Measurements from ENCODE around the gene RPL14. TPM values are rescaled to one million over a fixed set of nuclear protein-coding genes. Genes with fewer than 3 reads are reported as not detected.

Gene RPL14
- total and polyA plus RNA-seq, 10 of the 15 experiments (the other 5 are each of a cell fraction or from before 2014, with no cell fraction given) = 530 to 3,008 (median 1,136) TPM

DNA sequence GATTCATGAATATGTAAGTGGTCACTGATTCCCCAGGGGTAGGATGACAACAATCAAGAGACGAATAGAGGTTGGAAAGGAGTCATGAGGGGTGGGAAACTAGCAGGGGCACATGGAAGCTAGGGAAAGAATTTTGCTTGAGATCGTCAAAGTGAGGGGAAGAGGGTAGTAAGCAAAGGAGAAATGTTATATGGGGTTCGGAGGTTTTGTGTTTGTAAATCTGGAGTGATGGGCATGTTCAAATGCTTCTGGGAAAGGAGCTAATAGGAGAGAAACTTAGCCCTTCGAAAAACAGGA lies 7.9 kb downstream of the RPL14 start (continued):
- TF ChIP-seq, protein P1, sequence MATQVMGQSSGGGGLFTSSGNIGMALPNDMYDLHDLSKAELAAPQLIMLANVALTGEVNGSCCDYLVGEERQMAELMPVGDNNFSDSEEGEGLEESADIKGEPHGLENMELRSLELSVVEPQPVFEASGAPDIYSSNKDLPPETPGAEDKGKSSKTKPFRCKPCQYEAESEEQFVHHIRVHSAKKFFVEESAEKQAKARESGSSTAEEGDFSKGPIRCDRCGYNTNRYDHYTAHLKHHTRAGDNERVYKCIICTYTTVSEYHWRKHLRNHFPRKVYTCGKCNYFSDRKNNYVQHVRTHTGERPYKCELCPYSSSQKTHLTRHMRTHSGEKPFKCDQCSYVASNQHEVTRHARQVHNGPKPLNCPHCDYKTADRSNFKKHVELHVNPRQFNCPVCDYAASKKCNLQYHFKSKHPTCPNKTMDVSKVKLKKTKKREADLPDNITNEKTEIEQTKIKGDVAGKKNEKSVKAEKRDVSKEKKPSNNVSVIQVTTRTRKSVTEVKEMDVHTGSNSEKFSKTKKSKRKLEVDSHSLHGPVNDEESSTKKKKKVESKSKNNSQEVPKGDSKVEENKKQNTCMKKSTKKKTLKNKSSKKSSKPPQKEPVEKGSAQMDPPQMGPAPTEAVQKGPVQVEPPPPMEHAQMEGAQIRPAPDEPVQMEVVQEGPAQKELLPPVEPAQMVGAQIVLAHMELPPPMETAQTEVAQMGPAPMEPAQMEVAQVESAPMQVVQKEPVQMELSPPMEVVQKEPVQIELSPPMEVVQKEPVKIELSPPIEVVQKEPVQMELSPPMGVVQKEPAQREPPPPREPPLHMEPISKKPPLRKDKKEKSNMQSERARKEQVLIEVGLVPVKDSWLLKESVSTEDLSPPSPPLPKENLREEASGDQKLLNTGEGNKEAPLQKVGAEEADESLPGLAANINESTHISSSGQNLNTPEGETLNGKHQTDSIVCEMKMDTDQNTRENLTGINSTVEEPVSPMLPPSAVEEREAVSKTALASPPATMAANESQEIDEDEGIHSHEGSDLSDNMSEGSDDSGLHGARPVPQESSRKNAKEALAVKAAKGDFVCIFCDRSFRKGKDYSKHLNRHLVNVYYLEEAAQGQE (IDR thresholded peaks at IDR 0.05; ENCODE audit: low read depth, low read length) = no peak
- TF ChIP-seq TCF3 (IDR thresholded peaks at IDR 0.05; ENCODE audit: borderline replicate concordance, insufficient read depth, low read depth, low read length) (no peak), RAD21 (IDR thresholded peaks at IDR 0.05; ENCODE audit: insufficient read depth, low read depth, low read length) (no peak), RAD51 (IDR thresholded peaks at IDR 0.05) (no peak), RCOR1 (conservative IDR thresholded peaks at IDR 0.05; ENCODE audit: low read depth, low read length) (no peak), MTA3 (IDR thresholded peaks at IDR 0.05; ENCODE audit: borderline replicate concordance, low read length) (no peak), KLF5 (IDR thresholded peaks at IDR 0.05; ENCODE audit: partially characterized antibody) (no peak), RUNX3 (IDR thresholded peaks at IDR 0.05; ENCODE audit: low read length) (no peak), TAF1 (IDR thresholded peaks at IDR 0.05; ENCODE audit: borderline replicate concordance, low read depth, low read length) (no peak)

DNA sequence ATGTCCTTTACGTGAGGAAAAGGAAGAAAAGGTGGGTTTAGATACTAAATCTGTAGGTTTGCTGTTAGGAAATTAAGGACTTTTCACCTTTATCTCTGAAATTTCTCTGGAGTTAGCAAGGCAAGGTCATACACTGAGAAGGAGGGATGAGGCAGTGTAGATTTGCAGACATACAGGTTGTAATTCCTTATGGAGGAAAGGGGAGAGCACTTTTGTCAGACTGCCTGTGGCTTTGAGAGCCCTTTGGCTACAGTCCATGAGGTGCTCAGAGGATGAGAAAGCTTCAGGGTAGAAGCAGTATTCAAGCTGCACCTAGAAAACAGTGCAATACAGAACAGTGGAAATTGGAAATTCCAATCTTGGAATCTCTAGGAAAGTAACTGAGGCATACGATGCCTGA lies 8.3 kb downstream of the RPL14 start:
- H3K4me2 ChIP-seq (ENCODE audit: control insufficient read depth, insufficient read depth) = no peak overlapping the region
- no peak overlapping the region for H3K27ac ChIP-seq (ENCODE audit: control insufficient read depth, insufficient read depth)
- BruUV-seq (replicated peaks) = no TSS peak
- TF ChIP-seq YY1 (IDR thresholded peaks at IDR 0.05; ENCODE audit: low read depth, low read length) = no peak
- TF ChIP-seq YBX1 (IDR thresholded peaks at IDR 0.05) = no peak
- no peak for TF ChIP-seq IKZF1 (conservative IDR thresholded peaks at IDR 0.05)
- TF ChIP-seq, protein P2, sequence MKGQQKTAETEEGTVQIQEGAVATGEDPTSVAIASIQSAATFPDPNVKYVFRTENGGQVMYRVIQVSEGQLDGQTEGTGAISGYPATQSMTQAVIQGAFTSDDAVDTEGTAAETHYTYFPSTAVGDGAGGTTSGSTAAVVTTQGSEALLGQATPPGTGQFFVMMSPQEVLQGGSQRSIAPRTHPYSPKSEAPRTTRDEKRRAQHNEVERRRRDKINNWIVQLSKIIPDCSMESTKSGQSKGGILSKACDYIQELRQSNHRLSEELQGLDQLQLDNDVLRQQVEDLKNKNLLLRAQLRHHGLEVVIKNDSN (IDR thresholded peaks at IDR 0.05; ENCODE audit: borderline replicate concordance, extremely low read length, insufficient read depth, low read depth, low read length) = no peak
- TF ChIP-seq HDAC6 (IDR thresholded peaks at IDR 0.05; ENCODE audit: unreplicated experiment) = no peak
- TF ChIP-seq ZSCAN29 (IDR thresholded peaks at IDR 0.05) = no peak
- no peak overlapping the region for H2AFZ ChIP-seq (ENCODE audit: control insufficient read depth, low read depth, low read length)
- H3K4me1 ChIP-seq (ENCODE audit: control insufficient read depth, insufficient read depth, low read length) = no peaks in the 10 kb centered on the region
- ATAC-seq (no peak), DNase-seq (ENCODE audit: low read depth, low spot score) (no peak), FAIRE-seq (no peak)
- ChIA-PET POLR2A (no interaction called here), RAD21 (ENCODE audit: unreplicated experiment) (no interaction called here), SMC1A (ENCODE audit: uncharacterized antibody, unreplicated experiment) (no interaction called here), CTCF (no interaction called here)
- peaks cover 4 to 17% of the 10 kb centered on the region in 2 experiments for H3K36me3 ChIP-seq (ENCODE audit: control insufficient read depth in 2 of 2, insufficient read depth in 2 of 2, low read length in 1 of 2)
- no peaks in the 10 kb centered on the region for H4K20me1 ChIP-seq (ENCODE audit: control insufficient read depth, insufficient read depth)
- no peaks in the 10 kb centered on the region for H3K27me3 ChIP-seq (replicated peaks in 1 of 2; ENCODE audit: control insufficient read depth in 2 of 2, insufficient read depth in 2 of 2, low read length in 1 of 2)
- no peaks in the 10 kb centered on the region; the same call in none of the 2 replicates for H3K79me2 ChIP-seq (ENCODE audit: control insufficient read depth, insufficient read depth, low read length)
- H3K9ac ChIP-seq (ENCODE audit: control insufficient read depth, insufficient read depth, low read length) = no peak overlapping the region
- no peaks in the 10 kb centered on the region for H3K9me3 ChIP-seq (replicated peaks; ENCODE audit: control insufficient read depth, insufficient read depth, low read length)
- H3K4me3 ChIP-seq = no peak overlapping the region
- in situ Hi-C loops (cut with MboI) (no loop called here), intact Hi-C loops (cut with micrococcal nuclease; ENCODE audit: unreplicated experiment) (no loop called here)
- 93% methylated on average over 2 of the region's 2 CpGs for WGBS (ENCODE audit: insufficient coverage, insufficient replicate concordance, low lambda C conversion rate, missing lambda C conversion rate)

Data from GM12878 (cell line).